Mucosa of descending colon (tissue), 3 donors: ENCODE results near the gene NCOA6. TPM values are rescaled to one million over a fixed set of nuclear protein-coding genes. Genes with fewer than 3 reads are reported as not detected.
"Not testable (repeated sequence)": the region's sequence is repeated elsewhere in the genome, so short reads cannot be mapped to it uniquely, and the experiment has no call there.

Source experiments
- ATAC-seq: fragments of 200-7000 bp; cut with Tn5 transposase; one replicate; pipeline ENCODE4 v1.9.1; 2020; ENCODE audit warnings: mild to moderate bottlenecking, moderate library complexity
- DNase-seq, 3 donors: peaks; one replicate each; pipeline ENCODE4 v3.0.0-alpha.2; 2020
- H3K36me3 ChIP-seq: fragments of 200-600 bp; one replicate; pipeline ENCODE4 v1.8.0; 2021; ENCODE audit warnings: low read depth, mild to moderate bottlenecking
- H3K4me1 ChIP-seq: fragments of 200-600 bp; one replicate; pipeline ENCODE4 v1.8.0; 2021; ENCODE audit warnings: low read depth, mild to moderate bottlenecking
- H3K4me3 ChIP-seq: fragments of 200-600 bp; one replicate; pipeline ENCODE4 v1.8.0; 2021; ENCODE audit warnings: mild to moderate bottlenecking
- H3K9me3 ChIP-seq: fragments of 200-600 bp; one replicate; pipeline ENCODE4 v1.8.0; 2021; ENCODE audit warnings: mild to moderate bottlenecking
- CTCF ChIP-seq: fragments of 200-600 bp; IDR thresholded peaks from one replicate; pipeline ENCODE4 v1.8.0; 2022; ENCODE audit warnings: antibody characterized with exemption, mild to moderate bottlenecking
- intact Hi-C, 2 donors: fragments of 100-400 bp; cut with DNase I in 1 of 2; cut with micrococcal nuclease in 1 of 2; formaldehyde crosslinking; loops; one replicate each; pipeline versions ENCODE4 v1.11.0 to v1.11.1; 2022; cut with DNase I, micrococcal nuclease
- total RNA-seq, 3 donors: library from RNA; stranded (reverse); fragmentation: NEBNext Ultra II Directional in 2 of 3; extraction: Animal tissue kit (Norgen Biotek cat#: 25700) in 2 of 3; gene quantifications; one replicate each; pipeline versions ENCODE4 v1.2.1 to v1.2.4, GENCODE V29; 2021 to 2023
- donor health status: DM: no; HTN: no; CAD: no; lungs with moderate emphysema.
- donor health status: DM: no; HTN: no; CAD: no.
- donor health status: DM: no; HTN: yes; CAD: no.

NCOA6 gene
- total RNA-seq, 3 donors from 2014 or later, result 37.8 to 47.5 (median 44.3) TPM

- intact Hi-C loops, result no loop called here
- Histone ChIP-seq H3K36me3 (no peaks in the 10 kb centered on the region), H3K9me3 (no peaks in the 10 kb centered on the region), H3K4me3 (no peak overlapping the region), H3K4me1 (peaks cover 21% of the 10 kb centered on the region)
- no peak for TF ChIP-seq CTCF
- no peak for ATAC-seq
- no peak for DNase-seq
These were observed 7.7 kb downstream of the NCOA6 start for GRCh38 chr20:34817801-34818200.

- Histone ChIP-seq H3K4me3 (no peak overlapping the region), H3K9me3 (no peaks in the 10 kb centered on the region), H3K4me1 (peaks cover 17% of the 10 kb centered on the region), H3K36me3 (no peaks in the 10 kb centered on the region)
- TF ChIP-seq CTCF, result no peak
- DNase-seq (no peak), ATAC-seq (no peak)
- intact Hi-C loops, result no loop called here
These were observed 8.4 kb downstream of the NCOA6 start for GRCh38 chr20:34817072-34817471.

- TF ChIP-seq CTCF, result no peak
These were observed 9.8 kb downstream of the NCOA6 start for GRCh38 chr20:34815636-34816035.

GRCh38 chr20:34808583-34808982 is 16.9 kb downstream of the NCOA6 start:
- no peak for TF ChIP-seq CTCF
- no peak overlapping the region for H3K4me3 ChIP-seq
- H3K36me3 ChIP-seq, result no peaks in the 10 kb centered on the region
- no peak for DNase-seq
- intact Hi-C loops, result no loop called here
- H3K9me3 ChIP-seq, result no peaks in the 10 kb centered on the region
- peak; percentile 28 for ATAC-seq
- peaks cover 6% of the 10 kb centered on the region for H3K4me1 ChIP-seq

More at GRCh38 chr20:34815636-34816035, 9.8 kb downstream of the NCOA6 start:
- H3K4me3 ChIP-seq, result no peak overlapping the region
- no peaks in the 10 kb centered on the region for H3K9me3 ChIP-seq
- H3K4me1 ChIP-seq, result peaks cover 7% of the 10 kb centered on the region
- DNase-seq (no peak), ATAC-seq (no peak)
- H3K36me3 ChIP-seq, result no peaks in the 10 kb centered on the region
- intact Hi-C loops, result no loop called here

- H3K4me1 ChIP-seq, H3K36me3 ChIP-seq, intact Hi-C loops, H3K4me3 ChIP-seq, H3K9me3 ChIP-seq, ATAC-seq: not testable (repeated sequence)
- peak in 1 of 3 donors; percentile 31 for DNase-seq
These were observed 17.4 kb downstream of the NCOA6 start for GRCh38 chr20:34807944-34808465.

- TF ChIP-seq CTCF, result no peak
- Histone ChIP-seq H3K4me1 (peaks cover 6% of the 10 kb centered on the region), H3K9me3 (no peaks in the 10 kb centered on the region), H3K4me3 (no peak overlapping the region), H3K36me3 (no peaks in the 10 kb centered on the region)
- no peak for ATAC-seq
- intact Hi-C loops, result no loop called here
- no peak for DNase-seq
These were observed 19.2 kb downstream of the NCOA6 start for GRCh38 chr20:34806255-34806654.
